Measurements from ENCODE around the gene PHACTR1. TPM values are rescaled to one million over a fixed set of nuclear protein-coding genes. Genes with fewer than 3 reads are reported as not detected.

Gene PHACTR1
- total and polyA plus RNA-seq, 5 experiments from 2014 or later, result 0.07 to 3.0 (median 0.70) TPM

DNA sequence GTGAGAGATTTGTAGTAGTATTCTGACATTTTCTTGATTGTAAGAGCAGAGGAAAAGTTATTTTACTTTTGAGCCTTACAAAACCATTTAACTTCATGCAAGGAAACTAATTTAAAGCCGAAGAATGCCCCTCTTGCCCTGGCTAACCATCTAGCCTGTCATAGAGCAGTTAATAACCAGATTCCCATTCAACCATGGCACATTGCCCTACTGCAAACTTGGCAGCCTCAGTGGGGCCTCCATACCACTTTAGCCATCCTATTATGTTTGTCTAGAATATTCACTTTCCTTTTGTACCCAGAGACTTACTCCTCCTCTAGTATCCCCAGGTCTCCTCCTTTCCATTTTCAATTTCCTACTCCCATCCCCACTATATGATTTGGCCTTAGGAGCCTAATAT is 380.9 kb downstream of the PHACTR1 start:
- H3K27me3 Mint-ChIP-seq, result peaks cover 1 to 14% (median 5%) of the 10 kb centered on the region in 5 donors
- H3K36me3 Mint-ChIP-seq, result no peaks in the 10 kb centered on the region
- H3K9me3 Mint-ChIP-seq, result no peaks in the 10 kb centered on the region
- no peak overlapping the region for H3K27ac Mint-ChIP-seq
- DNase-seq, result no peak
- no peaks in the 10 kb centered on the region for H3K4me1 Mint-ChIP-seq
- no peak for ATAC-seq
- no peak overlapping the region for H3K4me3 Mint-ChIP-seq
- POLR2A ChIA-PET, result no interaction called here

- DNase-seq, result no peak
- Mint-ChIP-seq H3K4me1 (no peaks in the 10 kb centered on the region), H3K9me3 (no peaks in the 10 kb centered on the region), H3K27ac (no peak overlapping the region), H3K27me3 (peaks cover 1 to 14% (median 5%) of the 10 kb centered on the region in 5 donors), H3K36me3 (no peaks in the 10 kb centered on the region), H3K4me3 (no peak overlapping the region)
- POLR2A ChIA-PET, result no interaction called here
- no peak for ATAC-seq
Measured at GRCh38 chr6:13098006-13098405, 381.4 kb downstream of the PHACTR1 start.

DNA sequence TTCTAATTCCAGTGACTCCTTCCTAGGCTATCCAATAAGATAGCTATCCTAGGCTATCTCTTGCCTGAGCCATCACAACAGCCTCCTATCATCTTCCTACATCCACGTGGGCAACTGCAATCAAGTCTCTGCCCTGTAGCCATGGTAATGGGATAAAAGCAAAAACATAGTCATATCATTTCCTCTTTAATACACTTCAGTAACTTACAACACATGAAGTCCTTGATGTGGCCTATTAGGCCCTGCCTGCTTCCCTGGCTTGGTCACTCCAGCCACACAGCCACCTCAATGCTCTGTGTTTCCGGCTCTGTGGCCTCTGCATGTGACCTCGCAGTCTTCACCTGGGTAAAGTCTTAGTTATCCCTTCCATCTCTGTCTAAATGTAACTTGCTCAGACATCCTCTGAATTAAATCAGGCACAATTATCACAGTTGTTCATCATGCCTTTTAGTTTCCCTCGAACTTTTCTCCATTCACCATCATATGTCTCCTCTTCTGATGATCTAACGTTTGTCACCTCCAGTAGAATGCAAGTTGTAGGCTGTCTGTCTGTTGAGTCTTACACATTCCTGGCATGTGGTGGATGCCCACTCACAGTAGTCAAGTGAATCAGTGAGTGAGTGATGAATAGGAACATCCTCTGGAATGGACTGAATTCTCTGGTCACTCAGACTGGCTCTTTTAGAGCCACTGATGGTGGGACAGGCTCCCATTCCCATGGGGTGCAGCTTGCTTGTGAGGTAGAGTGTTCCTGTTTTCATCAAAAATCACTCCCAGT is 382.4 kb downstream of the PHACTR1 start:
- POLR2A ChIA-PET, result no interaction called here
- no peak overlapping the region for H3K4me3 Mint-ChIP-seq
- H3K27ac Mint-ChIP-seq, result no peak overlapping the region
- H3K9me3 Mint-ChIP-seq, result no peaks in the 10 kb centered on the region
- ATAC-seq, result no peak
- peaks cover 1 to 14% (median 5%) of the 10 kb centered on the region in 5 donors for H3K27me3 Mint-ChIP-seq
- H3K4me1 Mint-ChIP-seq, result no peaks in the 10 kb centered on the region
- no peaks in the 10 kb centered on the region for H3K36me3 Mint-ChIP-seq
- DNase-seq, result no peak

- DNase-seq (no peak), ATAC-seq (no peak)
- no peaks in the 10 kb centered on the region for H3K4me1 Mint-ChIP-seq
- POLR2A ChIA-PET, result no interaction called here
- peaks cover 1 to 14% (median 5%) of the 10 kb centered on the region in 5 donors for H3K27me3 Mint-ChIP-seq
- no peaks in the 10 kb centered on the region for H3K36me3 Mint-ChIP-seq
- no peaks in the 10 kb centered on the region for H3K9me3 Mint-ChIP-seq
- no peak overlapping the region for H3K27ac Mint-ChIP-seq
- no peak overlapping the region for H3K4me3 Mint-ChIP-seq
Measured at GRCh38 chr6:13099771-13100170, 383.2 kb downstream of the PHACTR1 start.

GRCh38 chr6:13101409-13101808 is 384.8 kb downstream of the PHACTR1 start:
- no peak overlapping the region for H3K4me3 Mint-ChIP-seq
- ATAC-seq, result no peak
- no peak overlapping the region for H3K27ac Mint-ChIP-seq
- no peaks in the 10 kb centered on the region for H3K4me1 Mint-ChIP-seq
- no peaks in the 10 kb centered on the region for H3K36me3 Mint-ChIP-seq
- peaks cover 1 to 14% (median 5%) of the 10 kb centered on the region in 5 donors for H3K27me3 Mint-ChIP-seq
- H3K9me3 Mint-ChIP-seq, result no peaks in the 10 kb centered on the region
- POLR2A ChIA-PET, result no interaction called here
- no peak for DNase-seq

- peaks cover 1 to 14% (median 5%) of the 10 kb centered on the region in 5 donors for H3K27me3 Mint-ChIP-seq
- DNase-seq, result no peak
- H3K27ac Mint-ChIP-seq, result no peak overlapping the region
- H3K36me3 Mint-ChIP-seq, result no peaks in the 10 kb centered on the region
- no peak overlapping the region for H3K4me3 Mint-ChIP-seq
- POLR2A ChIA-PET, result no interaction called here
- no peaks in the 10 kb centered on the region for H3K9me3 Mint-ChIP-seq
- H3K4me1 Mint-ChIP-seq, result no peaks in the 10 kb centered on the region
- no peak for ATAC-seq
Measured at GRCh38 chr6:13101985-13102384, 385.4 kb downstream of the PHACTR1 start.

- H3K27me3 Mint-ChIP-seq, result peaks cover 1 to 14% (median 5%) of the 10 kb centered on the region in 5 donors
- POLR2A ChIA-PET, result no interaction called here
- ATAC-seq (no peak), DNase-seq (no peak)
- H3K9me3 Mint-ChIP-seq, result no peaks in the 10 kb centered on the region
- no peak overlapping the region for H3K27ac Mint-ChIP-seq
- no peaks in the 10 kb centered on the region for H3K36me3 Mint-ChIP-seq
- H3K4me1 Mint-ChIP-seq, result no peaks in the 10 kb centered on the region
- no peak overlapping the region for H3K4me3 Mint-ChIP-seq
Measured at GRCh38 chr6:13103169-13103568, 386.6 kb downstream of the PHACTR1 start.

DNA sequence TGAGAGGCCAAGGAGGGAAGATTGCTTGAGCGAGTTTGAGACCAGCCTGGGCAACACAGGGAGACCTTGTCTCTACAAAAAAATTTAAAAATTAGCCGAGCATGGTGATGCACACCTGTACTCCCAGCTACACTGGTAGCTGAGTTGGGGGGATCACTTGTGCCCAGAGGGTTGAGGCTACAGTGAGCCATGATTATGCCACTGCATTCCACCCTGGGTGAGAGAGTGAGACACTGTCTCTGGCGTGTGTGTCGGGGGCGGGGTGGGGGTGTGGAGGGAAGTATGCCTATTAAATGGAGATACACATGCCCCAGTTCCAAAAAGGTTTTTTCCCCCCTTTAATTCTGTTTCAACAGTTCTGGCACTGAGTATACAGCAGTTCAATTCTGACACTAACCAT is 388.6 kb downstream of the PHACTR1 start:
- H3K4me3 Mint-ChIP-seq, result no peak overlapping the region
- H3K4me1 Mint-ChIP-seq, result no peaks in the 10 kb centered on the region
- DNase-seq, result no peak
- H3K9me3 Mint-ChIP-seq, result peaks cover 0 to 8% (median 0%) of the 10 kb centered on the region in 9 donors
- ATAC-seq, result no peak
- POLR2A ChIA-PET, result no interaction called here
- peaks cover 1 to 14% (median 5%) of the 10 kb centered on the region in 5 donors for H3K27me3 Mint-ChIP-seq
- no peak overlapping the region for H3K27ac Mint-ChIP-seq
- H3K36me3 Mint-ChIP-seq, result peaks cover 0 to 2% (median 0%) of the 10 kb centered on the region in 3 donors

GRCh38 chr6:13112921-13113320 is 396.4 kb downstream of the PHACTR1 start:
- ATAC-seq (no peak), DNase-seq (no peak)
- POLR2A ChIA-PET, result no interaction called here
- Mint-ChIP-seq H3K27ac (no peak overlapping the region), H3K4me3 (no peak overlapping the region), H3K4me1 (no peaks in the 10 kb centered on the region), H3K27me3 (peaks cover 6 to 16% (median 15%) of the 10 kb centered on the region in 5 donors), H3K36me3 (peaks cover 0 to 19% (median 4%) of the 10 kb centered on the region in 3 donors), H3K9me3 (peaks cover 2 to 26% (median 13%) of the 10 kb centered on the region in 9 donors)

GRCh38 chr6:13113376-13113775 is 396.8 kb downstream of the PHACTR1 start:
- no peaks in the 10 kb centered on the region for H3K4me1 Mint-ChIP-seq
- H3K4me3 Mint-ChIP-seq, result no peak overlapping the region
- H3K9me3 Mint-ChIP-seq, result peaks cover 2 to 26% (median 13%) of the 10 kb centered on the region in 9 donors
- peaks cover 6 to 16% (median 15%) of the 10 kb centered on the region in 5 donors for H3K27me3 Mint-ChIP-seq
- DNase-seq, result no peak
- POLR2A ChIA-PET, result no interaction called here
- no peak for ATAC-seq
- H3K27ac Mint-ChIP-seq, result no peak overlapping the region
- H3K36me3 Mint-ChIP-seq, result peaks cover 0 to 19% (median 4%) of the 10 kb centered on the region in 3 donors

DNA sequence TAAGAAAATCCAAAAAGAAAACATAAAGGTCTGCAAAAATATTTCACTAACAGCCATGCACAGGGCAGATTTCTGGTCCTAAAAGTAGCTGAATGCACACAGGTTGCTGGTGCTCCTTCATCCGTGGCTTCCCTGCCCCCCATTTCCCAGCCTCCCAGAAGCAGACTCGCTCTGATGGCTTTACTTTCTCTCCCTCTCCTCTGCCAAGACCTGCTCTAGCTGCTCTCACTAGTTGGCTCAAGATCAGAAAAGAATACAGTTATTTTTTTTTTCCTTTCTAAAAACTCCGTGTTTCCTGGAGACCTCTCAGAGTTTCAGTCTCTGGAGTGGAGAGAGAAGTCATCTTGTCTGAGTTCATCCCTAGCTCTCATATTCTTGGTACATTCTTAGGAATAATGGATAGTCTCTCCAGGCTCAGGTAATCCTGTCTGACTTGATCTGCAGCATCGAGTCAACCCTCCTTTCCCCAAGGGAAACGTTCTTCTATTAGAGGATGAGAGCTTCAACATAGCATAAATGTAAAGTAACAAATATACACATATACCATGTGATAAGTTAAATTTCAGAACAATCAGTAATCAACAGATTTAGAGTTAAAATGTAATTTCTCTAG is 397.5 kb downstream of the PHACTR1 start:
- Mint-ChIP-seq H3K27me3 (peaks cover 6 to 16% (median 15%) of the 10 kb centered on the region in 5 donors), H3K4me1 (no peaks in the 10 kb centered on the region), H3K9me3 (peaks cover 2 to 26% (median 13%) of the 10 kb centered on the region in 9 donors), H3K36me3 (peaks cover 0 to 19% (median 4%) of the 10 kb centered on the region in 3 donors), H3K27ac (no peak overlapping the region), H3K4me3 (no peak overlapping the region)
- POLR2A ChIA-PET, result no interaction called here
- no peak for DNase-seq
- ATAC-seq, result no peak

GRCh38 chr6:13116155-13116554 is 399.6 kb downstream of the PHACTR1 start:
- peaks cover 0 to 10% (median 5%) of the 10 kb centered on the region in 9 donors for H3K9me3 Mint-ChIP-seq
- no peak for ATAC-seq
- no peak for DNase-seq
- H3K4me3 Mint-ChIP-seq, result no peak overlapping the region
- H3K27me3 Mint-ChIP-seq, result peaks cover 13 to 29% (median 15%) of the 10 kb centered on the region in 5 donors
- H3K27ac Mint-ChIP-seq, result no peak overlapping the region
- no peaks in the 10 kb centered on the region for H3K4me1 Mint-ChIP-seq
- H3K36me3 Mint-ChIP-seq, result peaks cover 0 to 8% (median 4%) of the 10 kb centered on the region in 3 donors
- POLR2A ChIA-PET, result no interaction called here

- Mint-ChIP-seq H3K9me3 (no peaks in the 10 kb centered on the region), H3K36me3 (no peaks in the 10 kb centered on the region), H3K27me3 (peaks cover 6 to 17% (median 16%) of the 10 kb centered on the region in 5 donors), H3K4me1 (no peaks in the 10 kb centered on the region), H3K4me3 (no peak overlapping the region), H3K27ac (no peak overlapping the region)
- DNase-seq (no peak), ATAC-seq (no peak)
- POLR2A ChIA-PET, result no interaction called here
Measured at GRCh38 chr6:13117570-13117969, 401.0 kb downstream of the PHACTR1 start.

Data from naive thymus-derived CD8-positive, alpha-beta T cell (primary cell).